IMR-90 (cell line): ENCODE data around the gene ATRNL1. TPM values are rescaled to one million over a fixed set of nuclear protein-coding genes. Genes with fewer than 3 reads are reported as not detected.

Experiments
- ATAC-seq: fragments of 200-7000 bp; cut with Tn5 transposase; 2 replicates; pipeline ENCODE4 v1.9.1; 2020; ENCODE audit warnings: low read depth, mild to moderate bottlenecking, moderate library complexity
- BruUV-seq: library from RNA; stranded (reverse); fragments of 400-500 nt; replicated peaks from 2 replicates; lab custom pipeline; 2021; lab: Mats Ljungman, UMichigan
- CTCF ChIA-PET: fragments of 300-600 bp; formaldehyde crosslinking; extraction: SDS; loops from one replicate; lab custom pipeline; 2021; ENCODE audit warnings: antibody characterized with exemption; lab: Yijun Ruan, JAX
- POLR2A ChIA-PET: fragments of 300-600 bp; sonication (Branson Sonifier 250); formaldehyde crosslinking; loops from one replicate; lab custom pipeline; 2022; ENCODE audit warnings: antibody characterized with exemption; ENCODE audit not compliant: unreplicated experiment; lab: Charles Lee
- DNase-seq: peaks from one replicate; pipeline ENCODE4 v3.0.0; 2013
- H2AFZ ChIP-seq: replicated peaks from 2 replicates; pipeline ENCODE3; 2013; ENCODE audit warnings: low read length, mild to moderate bottlenecking; ENCODE audit not compliant: poor library complexity
- H2AK5ac ChIP-seq: 2 replicates; pipeline ENCODE4 v1.6.1; 2013; ENCODE audit warnings: low read depth, low read length, inconsistent platforms
- H2AK9ac ChIP-seq: replicated peaks from 2 replicates; pipeline ENCODE3; 2013; ENCODE audit warnings: mild to moderate bottlenecking, low read depth, low read length, moderate library complexity; ENCODE audit not compliant: poor library complexity
- H2BK120ac ChIP-seq: 2 replicates; pipeline ENCODE4 v1.6.1; 2013; ENCODE audit warnings: low read depth, low read length, inconsistent platforms
- H2BK15ac ChIP-seq: 3 replicates; pipeline ENCODE4 v1.6.1; 2013; ENCODE audit warnings: low read depth, low read length, inconsistent platforms
- H2BK20ac ChIP-seq: 2 replicates; pipeline ENCODE4 v1.6.1; 2013; ENCODE audit warnings: low read depth, mild to moderate bottlenecking, inconsistent platforms, low read length, moderate library complexity
- H2BK5ac ChIP-seq: 2 replicates; pipeline ENCODE4 v1.6.1; 2013; ENCODE audit warnings: mild to moderate bottlenecking, low read depth, low read length, inconsistent platforms; ENCODE audit not compliant: poor library complexity, severe bottlenecking
- H3K14ac ChIP-seq: replicated peaks from 2 replicates; pipeline ENCODE4 v1.6.1; 2013; ENCODE audit warnings: low read depth, low read length, inconsistent platforms
- H3K18ac ChIP-seq: 2 replicates; pipeline ENCODE4 v1.6.1; 2013; ENCODE audit warnings: low read depth, low read length, control low read depth
- H3K23ac ChIP-seq: 2 replicates; pipeline ENCODE4 v1.6.1; 2013; ENCODE audit warnings: low read depth, low read length, inconsistent platforms
- H3K27ac ChIP-seq: 2 replicates; pipeline ENCODE4 v1.5.1; 2013; ENCODE audit warnings: mild to moderate bottlenecking, control low read depth, low read length; ENCODE audit not compliant: insufficient read depth
- H3K27me3 ChIP-seq: 2 replicates; pipeline ENCODE4 v1.6.1; 2013; ENCODE audit warnings: low read length; ENCODE audit not compliant: control insufficient read depth, insufficient read depth
- H3K36me3 ChIP-seq: 2 replicates; pipeline ENCODE4 v1.6.1; 2013; ENCODE audit warnings: low read length, mixed read lengths; ENCODE audit not compliant: control insufficient read depth, insufficient read depth
- H3K4ac ChIP-seq: 2 replicates; pipeline ENCODE4 v1.6.1; 2013; ENCODE audit warnings: low read depth, low read length, inconsistent platforms
- H3K4me1 ChIP-seq: 2 replicates; pipeline ENCODE4 v1.6.1; 2013; ENCODE audit warnings: low read length, mixed read lengths; ENCODE audit not compliant: control insufficient read depth, insufficient read depth
- H3K4me2 ChIP-seq: 2 replicates; pipeline ENCODE4 v1.6.1; 2013; ENCODE audit warnings: low read depth, mild to moderate bottlenecking, control low read depth, low read length, moderate library complexity
- H3K4me3 ChIP-seq: 2 replicates; pipeline ENCODE4 v1.5.1; 2013; ENCODE audit warnings: low read depth, mild to moderate bottlenecking, control low read depth, low read length, moderate library complexity; ENCODE audit not compliant: insufficient read depth
- H3K56ac ChIP-seq: 2 replicates; pipeline ENCODE4 v1.6.1; 2013; ENCODE audit warnings: low read length, inconsistent platforms; ENCODE audit not compliant: insufficient read depth; ENCODE audit errors: extremely low read depth
- H3K79me1 ChIP-seq, 2 experiments: 2 replicates each; pipeline ENCODE4 v1.6.1; 2013; ENCODE audit warnings: low read length in 2 of 2, inconsistent platforms in 1 of 2, low read depth in 1 of 2
- H3K9ac ChIP-seq: 2 replicates; pipeline ENCODE4 v1.6.1; 2013; ENCODE audit warnings: low read depth, low read length, control low read depth
- H3K9me1 ChIP-seq: 2 replicates; pipeline ENCODE4 v1.6.1; 2013; ENCODE audit warnings: low read length, inconsistent platforms; ENCODE audit not compliant: insufficient read depth
- H3K9me3 ChIP-seq: 2 replicates; pipeline ENCODE4 v1.6.1; 2013; ENCODE audit warnings: low read length; ENCODE audit not compliant: control insufficient read depth, insufficient read depth
- H4K20me1 ChIP-seq: 2 replicates; pipeline ENCODE4 v1.6.1; 2013; ENCODE audit warnings: low read length, inconsistent platforms; ENCODE audit not compliant: insufficient read depth
- H4K5ac ChIP-seq: 2 replicates; pipeline ENCODE4 v1.6.1; 2013; ENCODE audit warnings: mild to moderate bottlenecking, low read depth, low read length, control low read depth
- H4K8ac ChIP-seq, 2 experiments: 2 replicates each; pipeline ENCODE4 v1.6.1; 2013; ENCODE audit warnings: low read depth in 2 of 2, low read length in 2 of 2, control low read depth in 1 of 2, inconsistent platforms in 1 of 2
- H4K91ac ChIP-seq: 2 replicates; pipeline ENCODE4 v1.6.1; 2013; ENCODE audit warnings: low read depth, low read length, inconsistent platforms; ENCODE audit not compliant: insufficient read depth
- BHLHE40 ChIP-seq: fragments of 150-350 bp; IDR thresholded peaks from 2 replicates; pipeline ENCODE4 v1.6.1; 2016; ENCODE audit warnings: mild to moderate bottlenecking, low read depth, low read length
- CEBPB ChIP-seq: IDR thresholded peaks from 2 replicates; pipeline ENCODE4 v1.6.1; 2012; ENCODE audit warnings: low read depth, low read length, improper control_type of control experiment
- FOS ChIP-seq: fragments of 150-350 bp; IDR thresholded peaks from 2 replicates; pipeline ENCODE4 v1.6.1; 2016; ENCODE audit warnings: low read depth, low read length
- MAZ ChIP-seq: IDR thresholded peaks from 2 replicates; pipeline ENCODE4 v1.6.1; 2012; ENCODE audit warnings: low read depth, mild to moderate bottlenecking, low read length, improper control_type of control experiment, moderate library complexity, borderline replicate concordance
- MXI1 ChIP-seq: IDR thresholded peaks from 2 replicates; pipeline ENCODE4 v1.6.1; 2012; ENCODE audit warnings: low read depth, mild to moderate bottlenecking, low read length, moderate library complexity, borderline replicate concordance
- NFE2L2 ChIP-seq: fragments of 150-350 bp; IDR thresholded peaks from 2 replicates; pipeline ENCODE4 v1.6.1; 2016; ENCODE audit warnings: low read depth, mild to moderate bottlenecking, low read length
- SMC3 ChIP-seq: fragments of 150-350 bp; IDR thresholded peaks from 2 replicates; pipeline ENCODE4 v1.6.1; 2016; ENCODE audit warnings: low read depth, mild to moderate bottlenecking, antibody characterized with exemption, low read length, moderate library complexity
- WGBS, 2 experiments: methylation state at CpG; one replicate each; pipeline versions ENCODE4 v1.1.5 to v1.1.7; 2013; ENCODE audit warnings: missing lambda C conversion rate in 2 of 2; ENCODE audit not compliant: insufficient read length in 1 of 2; ENCODE audit errors: extremely low coverage in 2 of 2; 5-methylcytosine and 5-hydroxymethylcytosine counted together
- dilution Hi-C: fragments of 300-500 bp; cut with HindIII; formaldehyde crosslinking; loops from one replicate; pipeline ENCODE4 v1.14.3; 2018; ENCODE audit warnings: low sequenced_read_pairs; ENCODE audit not compliant: unreplicated experiment
- in situ Hi-C: fragments of 300-500 bp; cut with MboI; formaldehyde crosslinking; loops from 3 replicates; pipeline ENCODE4 v1.14.3; 2019; ENCODE audit warnings: low sequenced_read_pairs, inconsistent platforms, mixed read lengths
- intact Hi-C: fragments of 100-400 bp; cut with micrococcal nuclease; formaldehyde crosslinking; loops from 2 replicates; pipeline ENCODE4 v1.10.0; 2022
- polyA plus RNA-seq, 3 experiments: library from polyadenylated mRNA; depleted of rRNA; stranded (reverse); fragments of >200 nt; gene quantifications; 2 replicates each; pipeline ENCODE4 v1.2.3, GENCODE V29; 2012; ENCODE audit warnings: low replicate concordance in 1 of 3
- total RNA-seq: library from RNA; depleted of rRNA; stranded (reverse); fragments of >200 nt; gene quantifications from 2 replicates; pipeline ENCODE4 v1.2.3, GENCODE V29; 2012
- TF ChIP-seq, protein P1 (sequence below): fragments of 150-350 bp; IDR thresholded peaks from 2 replicates; pipeline ENCODE4 v1.6.1; 2017; ENCODE audit warnings: mild to moderate bottlenecking, antibody characterized with exemption, low read length, low read depth
- TF ChIP-seq, protein P2 (sequence below): conservative IDR thresholded peaks from 2 replicates; pipeline ENCODE4 v1.5.1; 2012; ENCODE audit warnings: mild to moderate bottlenecking, low read depth, low read length, improper control_type of control experiment
- TF ChIP-seq, protein P3 (sequence below): fragments of 150-350 bp; IDR thresholded peaks from 2 replicates; pipeline ENCODE4 v1.6.1; 2016; ENCODE audit warnings: low read depth, mild to moderate bottlenecking, low read length, moderate library complexity, borderline replicate concordance

Gene ATRNL1
- total and polyA plus RNA-seq, 2 of the 4 experiments (the other 2 are of a cell fraction) = 0.18 to 0.19 TPM

DNA sequence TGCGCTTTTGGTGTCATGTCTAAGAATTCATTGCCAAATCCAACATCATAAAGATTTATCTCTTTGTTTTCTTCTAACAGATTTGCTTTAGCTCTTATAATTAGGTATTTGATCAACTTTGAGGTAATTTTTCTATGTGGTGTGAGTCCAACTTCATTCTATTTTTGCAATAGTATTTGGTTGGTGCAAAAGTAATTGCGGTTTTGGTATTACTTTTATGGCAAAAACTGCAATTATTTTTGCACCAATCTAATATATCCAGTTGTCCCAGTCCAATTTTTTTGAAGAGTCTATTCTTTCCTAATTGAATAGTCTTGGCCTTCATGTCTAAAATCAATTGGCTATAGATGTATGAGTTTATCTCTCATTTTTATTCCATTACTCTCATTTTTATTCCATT, 535.5 kb downstream of the ATRNL1 start:
- H3K4me1 ChIP-seq = no peaks in the 10 kb centered on the region
- no TSS peak for BruUV-seq
- intact Hi-C loops = no loop called here

More for the DNA sequence above, 535.5 kb downstream of the ATRNL1 start:
- no peak overlapping the region for H2BK5ac ChIP-seq
- H4K5ac ChIP-seq = no peak overlapping the region
- H2BK20ac ChIP-seq = no peak overlapping the region
- H3K4ac ChIP-seq = no peak overlapping the region
- no peaks in the 10 kb centered on the region for H3K36me3 ChIP-seq
- H3K4me2 ChIP-seq = no peak overlapping the region
- H3K23ac ChIP-seq = no peak overlapping the region
- H2BK120ac ChIP-seq = no peak overlapping the region
- H3K14ac ChIP-seq = no peak overlapping the region
- H3K9me3 ChIP-seq = no peaks in the 10 kb centered on the region
- H3K18ac ChIP-seq = no peak overlapping the region
- in situ Hi-C loops = no loop called here
- WGBS, 2 experiments = no CpG with 5 or more reads among the region's 2 CpGs
- H2BK15ac ChIP-seq = no peak overlapping the region
- no peaks in the 10 kb centered on the region for H4K20me1 ChIP-seq
- H2AK9ac ChIP-seq = no peak overlapping the region
- no peak for ATAC-seq
- H2AK5ac ChIP-seq = no peak overlapping the region
- H4K8ac ChIP-seq = no peak overlapping the region
- dilution Hi-C loops = no loop called here
- no peaks in the 10 kb centered on the region for H3K9me1 ChIP-seq
- CTCF ChIA-PET = no interaction called here
- H3K27me3 ChIP-seq = no peaks in the 10 kb centered on the region
- H3K79me1 ChIP-seq = no peaks in the 10 kb centered on the region
- POLR2A ChIA-PET = interaction anchor here (0.6 kb wide), 1 partner anchor 10 kb away, joined by 8 read pairs; no protein-coding TSS in a partner anchor
- no peak overlapping the region for H2AFZ ChIP-seq
- no peak overlapping the region for H3K56ac ChIP-seq
- H3K4me3 ChIP-seq = no peak overlapping the region
- no peak overlapping the region for H4K91ac ChIP-seq
- no peak for TF ChIP-seq FOS
- TF ChIP-seq NFE2L2 = no peak
- TF ChIP-seq SMC3 = no peak
- TF ChIP-seq MXI1 = no peak
- TF ChIP-seq, protein P1, sequence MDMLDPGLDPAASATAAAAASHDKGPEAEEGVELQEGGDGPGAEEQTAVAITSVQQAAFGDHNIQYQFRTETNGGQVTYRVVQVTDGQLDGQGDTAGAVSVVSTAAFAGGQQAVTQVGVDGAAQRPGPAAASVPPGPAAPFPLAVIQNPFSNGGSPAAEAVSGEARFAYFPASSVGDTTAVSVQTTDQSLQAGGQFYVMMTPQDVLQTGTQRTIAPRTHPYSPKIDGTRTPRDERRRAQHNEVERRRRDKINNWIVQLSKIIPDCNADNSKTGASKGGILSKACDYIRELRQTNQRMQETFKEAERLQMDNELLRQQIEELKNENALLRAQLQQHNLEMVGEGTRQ = no peak
- no peak for TF ChIP-seq BHLHE40
- TF ChIP-seq, protein P2, sequence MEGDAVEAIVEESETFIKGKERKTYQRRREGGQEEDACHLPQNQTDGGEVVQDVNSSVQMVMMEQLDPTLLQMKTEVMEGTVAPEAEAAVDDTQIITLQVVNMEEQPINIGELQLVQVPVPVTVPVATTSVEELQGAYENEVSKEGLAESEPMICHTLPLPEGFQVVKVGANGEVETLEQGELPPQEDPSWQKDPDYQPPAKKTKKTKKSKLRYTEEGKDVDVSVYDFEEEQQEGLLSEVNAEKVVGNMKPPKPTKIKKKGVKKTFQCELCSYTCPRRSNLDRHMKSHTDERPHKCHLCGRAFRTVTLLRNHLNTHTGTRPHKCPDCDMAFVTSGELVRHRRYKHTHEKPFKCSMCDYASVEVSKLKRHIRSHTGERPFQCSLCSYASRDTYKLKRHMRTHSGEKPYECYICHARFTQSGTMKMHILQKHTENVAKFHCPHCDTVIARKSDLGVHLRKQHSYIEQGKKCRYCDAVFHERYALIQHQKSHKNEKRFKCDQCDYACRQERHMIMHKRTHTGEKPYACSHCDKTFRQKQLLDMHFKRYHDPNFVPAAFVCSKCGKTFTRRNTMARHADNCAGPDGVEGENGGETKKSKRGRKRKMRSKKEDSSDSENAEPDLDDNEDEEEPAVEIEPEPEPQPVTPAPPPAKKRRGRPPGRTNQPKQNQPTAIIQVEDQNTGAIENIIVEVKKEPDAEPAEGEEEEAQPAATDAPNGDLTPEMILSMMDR = no peak
- no peak for TF ChIP-seq MAZ
- no peak for TF ChIP-seq CEBPB
- TF ChIP-seq, protein P3, sequence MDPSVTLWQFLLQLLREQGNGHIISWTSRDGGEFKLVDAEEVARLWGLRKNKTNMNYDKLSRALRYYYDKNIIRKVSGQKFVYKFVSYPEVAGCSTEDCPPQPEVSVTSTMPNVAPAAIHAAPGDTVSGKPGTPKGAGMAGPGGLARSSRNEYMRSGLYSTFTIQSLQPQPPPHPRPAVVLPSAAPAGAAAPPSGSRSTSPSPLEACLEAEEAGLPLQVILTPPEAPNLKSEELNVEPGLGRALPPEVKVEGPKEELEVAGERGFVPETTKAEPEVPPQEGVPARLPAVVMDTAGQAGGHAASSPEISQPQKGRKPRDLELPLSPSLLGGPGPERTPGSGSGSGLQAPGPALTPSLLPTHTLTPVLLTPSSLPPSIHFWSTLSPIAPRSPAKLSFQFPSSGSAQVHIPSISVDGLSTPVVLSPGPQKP = no peak
- no peak overlapping the region for H3K9ac ChIP-seq
- no peak overlapping the region for H3K27ac ChIP-seq
- DNase-seq = no peak
